T-helper 2 cell treated with Interferon-gamma antibody and Interleukin-4, amounts not matched to agents 5 μg/mL and 100 μg/mL, for 36 hours (primary cell): Measurements from ENCODE around the gene DUS3L.

Experiments used
- DNase-seq: peaks from one replicate; pipeline ENCODE4 v3.0.0; 2021; ENCODE audit warnings: low spot score
- H3K27ac Mint-ChIP-seq: one replicate; pipeline ENCODE4 v1.8.0; 2021; ENCODE audit warnings: mild to moderate bottlenecking, mixed read lengths
- H3K27me3 Mint-ChIP-seq: one replicate; pipeline ENCODE4 v1.8.0; 2021; ENCODE audit warnings: low read depth, mixed read lengths
- H3K36me3 Mint-ChIP-seq: one replicate; pipeline ENCODE4 v1.8.0; 2021; ENCODE audit warnings: low read depth, mixed read lengths
- H3K4me1 Mint-ChIP-seq: one replicate; pipeline ENCODE4 v1.8.0; 2021; ENCODE audit warnings: low read depth, mixed read lengths
- H3K4me3 Mint-ChIP-seq: one replicate; pipeline ENCODE4 v1.8.0; 2022; ENCODE audit warnings: mild to moderate bottlenecking, moderate library complexity, mixed read lengths
- H3K9me3 Mint-ChIP-seq: one replicate; pipeline ENCODE4 v1.8.0; 2021; ENCODE audit warnings: mixed read lengths

The DUS3L gene

GRCh38 chr19:5799247-5800241 lies 8.6 kb upstream of the DUS3L start:
- no peak overlapping the region for H3K27ac Mint-ChIP-seq
- peaks cover 19% of the 10 kb centered on the region for H3K27me3 Mint-ChIP-seq
- H3K9me3 Mint-ChIP-seq: no peaks in the 10 kb centered on the region
- H3K4me1 Mint-ChIP-seq: peaks cover 17% of the 10 kb centered on the region
- H3K4me3 Mint-ChIP-seq: no peak overlapping the region
- no peaks in the 10 kb centered on the region for H3K36me3 Mint-ChIP-seq
- DNase-seq: no peak

DNA sequence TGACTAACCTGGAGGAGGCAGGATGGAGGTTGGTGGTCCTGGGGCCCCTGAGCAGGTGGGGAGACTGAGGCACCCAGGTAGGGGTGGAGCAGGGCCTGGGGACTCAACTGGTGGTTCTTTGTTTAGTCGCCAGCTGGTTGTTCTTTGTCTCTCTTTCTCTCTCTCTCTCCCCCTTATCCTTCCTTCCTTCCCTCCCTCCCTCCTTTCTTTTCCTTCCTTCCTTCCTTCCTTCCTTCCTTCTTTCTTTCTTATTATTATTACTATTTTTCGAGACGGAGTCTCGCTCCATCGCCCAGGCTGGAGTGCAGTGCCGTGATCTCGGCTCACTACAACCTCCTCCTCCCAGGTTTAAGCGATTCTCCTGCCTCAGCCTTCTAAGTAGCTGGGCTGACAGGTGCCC lies 7.3 kb upstream of the DUS3L start:
- Mint-ChIP-seq H3K4me3 (no peak overlapping the region), H3K36me3 (no peaks in the 10 kb centered on the region), H3K27me3 (peaks cover 10% of the 10 kb centered on the region), H3K9me3 (no peaks in the 10 kb centered on the region), H3K27ac (no peak overlapping the region), H3K4me1 (peaks cover 6% of the 10 kb centered on the region)
- no peak for DNase-seq

DNA sequence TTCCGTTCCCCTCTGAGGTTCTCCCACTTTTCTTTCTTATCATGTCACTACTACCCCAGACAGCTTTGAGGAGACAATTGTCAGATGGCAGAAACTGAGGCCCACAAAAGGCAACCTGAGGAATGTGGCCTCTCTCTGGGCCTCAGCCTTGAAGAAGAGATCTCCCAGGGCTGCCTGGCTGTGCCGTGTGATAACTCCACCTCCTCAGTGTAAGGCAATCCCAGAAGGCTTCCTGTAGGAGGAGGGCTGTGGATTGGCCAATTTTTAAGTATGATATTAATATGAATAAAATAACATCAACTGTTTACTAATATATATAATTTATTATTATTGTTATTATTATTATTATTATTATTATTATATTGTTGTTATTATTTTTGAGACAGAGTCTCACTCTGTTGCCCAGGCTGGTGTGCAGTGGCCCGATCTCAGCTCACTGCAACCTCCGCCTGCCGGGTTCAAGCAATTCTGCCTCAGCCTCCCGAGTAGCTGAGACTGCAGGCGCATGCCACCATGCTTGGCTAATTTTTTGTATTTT lies 4.5 kb upstream of the DUS3L start:
- Mint-ChIP-seq H3K27ac (no peak overlapping the region), H3K36me3 (peaks cover 4% of the 10 kb centered on the region), H3K27me3 (peaks cover 4% of the 10 kb centered on the region), H3K4me3 (no peak overlapping the region), H3K4me1 (peaks cover 4% of the 10 kb centered on the region), H3K9me3 (peaks cover 3% of the 10 kb centered on the region)
- no peak for DNase-seq

- DNase-seq: no peak
- Mint-ChIP-seq H3K4me1 (peaks cover 9% of the 10 kb centered on the region), H3K27ac (no peak overlapping the region), H3K4me3 (no peak overlapping the region), H3K36me3 (peaks cover 16% of the 10 kb centered on the region), H3K9me3 (peaks cover 3% of the 10 kb centered on the region), H3K27me3 (no peaks in the 10 kb centered on the region)
Measured at GRCh38 chr19:5793188-5793587, 2.2 kb upstream of the DUS3L start.

DNA sequence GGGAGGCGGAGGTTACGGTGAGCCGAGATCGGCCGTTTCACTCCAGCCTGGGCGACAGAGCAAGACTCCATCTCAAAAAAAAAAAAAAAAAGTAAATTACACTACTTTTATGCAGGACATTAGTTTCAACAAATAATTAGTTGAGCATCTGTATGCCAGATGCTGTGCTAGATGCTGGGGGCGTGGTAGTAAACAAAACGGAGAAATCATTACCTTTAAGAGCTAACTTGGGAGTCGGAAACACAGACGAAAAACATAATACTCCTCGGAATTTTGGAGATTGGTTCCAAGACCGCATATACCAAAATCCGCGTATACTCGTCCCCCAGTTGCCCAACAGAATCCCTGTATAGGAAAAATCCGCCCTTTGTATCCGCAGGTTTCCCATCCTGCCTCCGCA lies 1.3 kb upstream of the DUS3L start:
- H3K36me3 Mint-ChIP-seq: peaks cover 19% of the 10 kb centered on the region
- H3K4me3 Mint-ChIP-seq: no peak overlapping the region
- no peak overlapping the region for H3K27ac Mint-ChIP-seq
- peaks cover 9% of the 10 kb centered on the region for H3K4me1 Mint-ChIP-seq
- no peaks in the 10 kb centered on the region for H3K27me3 Mint-ChIP-seq
- peaks cover 3% of the 10 kb centered on the region for H3K9me3 Mint-ChIP-seq
- DNase-seq: no peak

GRCh38 chr19:5789886-5790558 lies 941 bp downstream of the DUS3L start:
- Mint-ChIP-seq H3K4me1 (peaks cover 9% of the 10 kb centered on the region), H3K27ac (peak overlapping the region; percentile 100), H3K36me3 (peaks cover 30% of the 10 kb centered on the region), H3K4me3 (peak overlapping the region; percentile 100), H3K27me3 (no peaks in the 10 kb centered on the region), H3K9me3 (peaks cover 3% of the 10 kb centered on the region)
- no peak for DNase-seq

GRCh38 chr19:5789351-5789761 lies 1.6 kb downstream of the DUS3L start:
- Mint-ChIP-seq H3K27me3 (no peaks in the 10 kb centered on the region), H3K4me1 (peaks cover 9% of the 10 kb centered on the region), H3K4me3 (peak overlapping the region; percentile 100), H3K9me3 (peaks cover 3% of the 10 kb centered on the region), H3K27ac (no peak overlapping the region), H3K36me3 (peaks cover 30% of the 10 kb centered on the region)
- no peak for DNase-seq

- Mint-ChIP-seq H3K36me3 (peaks cover 30% of the 10 kb centered on the region), H3K27ac (no peak overlapping the region), H3K9me3 (peaks cover 3% of the 10 kb centered on the region), H3K4me3 (no peak overlapping the region), H3K27me3 (no peaks in the 10 kb centered on the region), H3K4me1 (peaks cover 9% of the 10 kb centered on the region)
- no peak for DNase-seq
Measured at GRCh38 chr19:5788422-5788821, 2.5 kb downstream of the DUS3L start.

- DNase-seq: no peak
- peaks cover 9% of the 10 kb centered on the region for H3K4me1 Mint-ChIP-seq
- H3K27ac Mint-ChIP-seq: no peak overlapping the region
- peaks cover 3% of the 10 kb centered on the region for H3K9me3 Mint-ChIP-seq
- H3K36me3 Mint-ChIP-seq: peaks cover 30% of the 10 kb centered on the region
- no peaks in the 10 kb centered on the region for H3K27me3 Mint-ChIP-seq
- H3K4me3 Mint-ChIP-seq: no peak overlapping the region
Measured at GRCh38 chr19:5787409-5788182, 3.4 kb downstream of the DUS3L start.

- H3K27ac Mint-ChIP-seq: no peak overlapping the region
- no peaks in the 10 kb centered on the region for H3K27me3 Mint-ChIP-seq
- peaks cover 9% of the 10 kb centered on the region for H3K4me1 Mint-ChIP-seq
- H3K9me3 Mint-ChIP-seq: peaks cover 3% of the 10 kb centered on the region
- H3K36me3 Mint-ChIP-seq: peaks cover 30% of the 10 kb centered on the region
- no peak overlapping the region for H3K4me3 Mint-ChIP-seq
- DNase-seq: no peak
Measured at GRCh38 chr19:5786593-5787408, 4.2 kb downstream of the DUS3L start.

GRCh38 chr19:5785423-5785822 lies 5.5 kb downstream of the DUS3L start:
- no peak for DNase-seq
- Mint-ChIP-seq H3K4me3 (no peak overlapping the region), H3K27me3 (no peaks in the 10 kb centered on the region), H3K4me1 (peaks cover 5% of the 10 kb centered on the region), H3K9me3 (no peaks in the 10 kb centered on the region), H3K27ac (no peak overlapping the region), H3K36me3 (peaks cover 26% of the 10 kb centered on the region)

DNA sequence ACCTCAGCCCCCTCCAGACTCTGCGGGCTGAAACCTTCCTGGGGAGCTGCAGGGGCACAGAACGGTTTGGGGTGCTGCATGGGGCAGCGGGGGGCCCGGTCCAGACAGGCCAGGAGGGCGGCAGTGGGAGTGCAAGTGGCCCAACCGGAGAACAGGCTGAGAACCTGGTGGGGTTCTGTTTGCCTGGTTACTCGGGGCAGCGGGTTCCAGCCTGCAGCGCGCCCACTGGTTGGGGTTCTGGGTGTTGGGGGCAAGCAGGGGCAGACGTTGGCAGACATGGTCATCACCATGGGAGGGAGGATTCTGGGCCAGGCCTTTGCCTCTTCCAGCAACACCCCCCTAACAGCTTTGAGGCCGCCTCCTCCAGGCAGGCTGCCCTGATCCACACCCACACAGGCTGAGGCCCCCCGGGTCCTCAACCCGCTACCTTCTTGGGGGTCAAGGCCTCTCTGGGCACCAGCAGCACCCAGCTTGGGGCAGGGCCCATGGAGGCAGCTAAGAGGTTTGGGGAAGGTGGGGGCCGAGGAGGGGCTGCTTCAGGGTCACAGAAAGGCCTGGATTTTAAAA lies 6.3 kb downstream of the DUS3L start, which contains the start of gene PRR22:
Gene PRR22 (minus strand): TSS at position 166 of the 567 bp plus-strand sequence. CDS start 86 bp downstream, at position 80.
- no peak for DNase-seq
- H3K36me3 Mint-ChIP-seq: peaks cover 21% of the 10 kb centered on the region
- H3K4me1 Mint-ChIP-seq: no peaks in the 10 kb centered on the region
- no peak within 1 kb of the TSS for H3K4me3 Mint-ChIP-seq
- H3K27me3 Mint-ChIP-seq: no peaks in the 10 kb centered on the region
- H3K27ac Mint-ChIP-seq: no peak within 1 kb of the TSS
- no peaks in the 10 kb centered on the region for H3K9me3 Mint-ChIP-seq
